Left colon (tissue), 2 donors: ENCODE data around the gene AMELY. TPM values are rescaled to one million over a fixed set of nuclear protein-coding genes. Genes with fewer than 3 reads are reported as not detected.
"Not testable (repeated sequence)": the region's sequence is repeated elsewhere in the genome, so short reads cannot be mapped to it uniquely, and the experiment has no call there.

Source experiments
- ATAC-seq: fragments of 200-7000 bp; cut with Tn5 transposase; one replicate; pipeline ENCODE4 v1.9.1; 2020; ENCODE audit warnings: mild to moderate bottlenecking, moderate library complexity
- DNase-seq, 2 donors: peaks; one replicate each; pipeline ENCODE4 v3.0.0-alpha.2; 2020
- intact Hi-C, 2 donors: fragments of 100-400 bp; cut with DNase I in 1 of 2; cut with micrococcal nuclease in 1 of 2; formaldehyde crosslinking; loops; one replicate each; pipeline versions ENCODE4 v1.11.2 to v1.14.0; 2022; cut with DNase I, micrococcal nuclease
- long read RNA-seq: library from polyadenylated mRNA; unstranded; transcript quantifications from one replicate; pipeline ENCODE4 v2.0.0, GENCODE V29; 2021
- total RNA-seq, 2 donors: library from RNA; stranded (reverse); fragmentation: NEBNext Ultra II Directional; extraction: Animal tissue kit (Norgen Biotek cat#: 25700); gene quantifications; one replicate each; pipeline ENCODE4 v1.2.1, GENCODE V29; 2021
- donor health status: DM: no; HTN: no; CAD: no.
- donor health status: DM: yes; HTN: yes; CAD: no.

The AMELY gene
- not detected for total RNA-seq
- long read RNA-seq: 0 reads

GRCh38 chrY:6911253-6911881, at the start of gene AMELY:
Gene AMELY, minus strand, starts transcription at chrY:6911752. Its CDS starts 39,144 bp downstream, at chrY:6872608.
- intact Hi-C loops: no loop called here
- ATAC-seq: no peak
- no peak for DNase-seq

- intact Hi-C loops: no loop called here
- no peak for ATAC-seq
- no peak for DNase-seq
Observed at GRCh38 chrY:6949947-6950346, 38.4 kb upstream of the AMELY start.

GRCh38 chrY:6948378-6948777, 36.8 kb upstream of the AMELY start:
- no peak for DNase-seq
- no peak for ATAC-seq
- intact Hi-C loops: no loop called here

- ATAC-seq (no peak), DNase-seq (no peak)
- intact Hi-C loops: no loop called here
Observed at GRCh38 chrY:6947695-6948094, 36.1 kb upstream of the AMELY start.

GRCh38 chrY:6935497-6935896, 23.9 kb upstream of the AMELY start:
- intact Hi-C loops: no loop called here
- DNase-seq (no peak), ATAC-seq (no peak)

- intact Hi-C loops: no loop called here
- DNase-seq (no peak), ATAC-seq (no peak)
Observed at GRCh38 chrY:6931779-6932396, 20.3 kb upstream of the AMELY start.

- DNase-seq: no peak
- ATAC-seq: no peak
- intact Hi-C loops: no loop called here
Observed at GRCh38 chrY:6929237-6929636, 17.7 kb upstream of the AMELY start.

GRCh38 chrY:6928265-6928664, 16.7 kb upstream of the AMELY start:
- intact Hi-C loops: no loop called here
- ATAC-seq (no peak), DNase-seq (no peak)

GRCh38 chrY:6921061-6921460, 9.5 kb upstream of the AMELY start:
- no peak for ATAC-seq
- intact Hi-C loops: no loop called here
- no peak for DNase-seq

GRCh38 chrY:6913362-6913761, 1.8 kb upstream of the AMELY start:
- intact Hi-C loops: no loop called here
- no peak for ATAC-seq
- no peak for DNase-seq

- DNase-seq: no peak
- intact Hi-C loops: no loop called here
- ATAC-seq: no peak
Observed at GRCh38 chrY:6910372-6911252, 940 bp downstream of the AMELY start, which contains the start of gene TBL1Y. Gene TBL1Y, plus strand, starts transcription at chrY:6910697. Its CDS starts 114,388 bp downstream, at chrY:7025085.

- ATAC-seq (no peak), DNase-seq (no peak)
- intact Hi-C loops: no loop called here
Observed at GRCh38 chrY:6909856-6910255, 1.7 kb downstream of the AMELY start.

- ATAC-seq: no peak
Observed at GRCh38 chrY:6909118-6909521, 2.4 kb downstream of the AMELY start.

GRCh38 chrY:6908021-6908420, 3.5 kb downstream of the AMELY start:
- DNase-seq, intact Hi-C loops, ATAC-seq: not testable (repeated sequence)

More at GRCh38 chrY:6909118-6909521, 2.4 kb downstream of the AMELY start:
- no peak for DNase-seq
- intact Hi-C loops: no loop called here

- intact Hi-C loops: no loop called here
- DNase-seq (no peak), ATAC-seq (no peak)
Observed at GRCh38 chrY:6907591-6907990, 4.0 kb downstream of the AMELY start.

- intact Hi-C loops, ATAC-seq, DNase-seq: not testable (repeated sequence)
Observed at GRCh38 chrY:6902116-6902515, 9.4 kb downstream of the AMELY start.

- no peak for DNase-seq
- ATAC-seq: no peak
- intact Hi-C loops: no loop called here
Observed at GRCh38 chrY:6895236-6895635, 16.3 kb downstream of the AMELY start.

- intact Hi-C loops: no loop called here
- DNase-seq (no peak), ATAC-seq (no peak)
Observed at GRCh38 chrY:6894496-6894895, 17.1 kb downstream of the AMELY start.

GRCh38 chrY:6849384-6849783, 62.2 kb downstream of the AMELY start:
- ATAC-seq: no peak
- no peak for DNase-seq
- intact Hi-C loops: no loop called here

- intact Hi-C loops, DNase-seq, ATAC-seq: not testable (repeated sequence)
Observed at GRCh38 chrY:6842650-6843049, 68.9 kb downstream of the AMELY start.
